DOHH2 (cell line): Measurements from ENCODE around the gene ZNF506.

ENCODE experiments used
- H3F3A ChIP-seq: fragments of 200-600 bp; sonication (generic), shearing (Covaris generic); 2 replicates; pipeline ENCODE4 v1.6.0; 2016; ENCODE audit warnings: antibody characterized with exemption, mild to moderate bottlenecking; ENCODE audit not compliant: control insufficient read depth, insufficient read depth
- H3K27ac ChIP-seq: fragments of 200-600 bp; sonication (generic); 2 replicates; pipeline ENCODE4 v1.5.1; 2014; ENCODE audit warnings: low read depth, mild to moderate bottlenecking, low read length, moderate library complexity
- H3K27me3 ChIP-seq: fragments of 200-600 bp; sonication (generic); 2 replicates; pipeline ENCODE4 v1.6.1; 2014; ENCODE audit warnings: mild to moderate bottlenecking, low read length, mixed read lengths; ENCODE audit not compliant: control insufficient read depth
- H3K36me3 ChIP-seq: fragments of 200-600 bp; sonication (generic); 2 replicates; pipeline ENCODE4 v1.6.1; 2014; ENCODE audit warnings: mild to moderate bottlenecking, low read length, moderate library complexity, mixed read lengths; ENCODE audit not compliant: control insufficient read depth
- H3K4me1 ChIP-seq: fragments of 200-600 bp; sonication (generic); 2 replicates; pipeline ENCODE4 v1.6.1; 2014; ENCODE audit warnings: mild to moderate bottlenecking, low read length, mixed read lengths; ENCODE audit not compliant: control insufficient read depth
- H3K4me2 ChIP-seq: fragments of 200-600 bp; sonication (generic); 2 replicates; pipeline ENCODE4 v1.6.0; 2014; ENCODE audit warnings: mild to moderate bottlenecking, low read length, moderate library complexity
- H3K4me3 ChIP-seq: fragments of 200-600 bp; sonication (generic); 2 replicates; pipeline ENCODE4 v1.5.1; 2014; ENCODE audit warnings: mild to moderate bottlenecking, low read length, mixed read lengths
- H3K79me2 ChIP-seq: fragments of 200-600 bp; sonication (generic); 2 replicates; pipeline ENCODE4 v1.6.1; 2014; ENCODE audit warnings: mild to moderate bottlenecking, low read length, mixed read lengths; ENCODE audit not compliant: control insufficient read depth
- H3K9me2 ChIP-seq: fragments of 200-600 bp; sonication (generic); replicated peaks from 2 replicates; pipeline ENCODE4 v1.6.1; 2014; ENCODE audit warnings: mild to moderate bottlenecking, low read length, mixed read lengths; ENCODE audit not compliant: control insufficient read depth
- H3K9me3 ChIP-seq: fragments of 200-600 bp; sonication (generic); 2 replicates; pipeline ENCODE4 v1.6.1; 2014; ENCODE audit warnings: antibody characterized with exemption, low read length, mixed read lengths; ENCODE audit not compliant: control insufficient read depth, insufficient read depth
- H4K20me1 ChIP-seq: fragments of 200-600 bp; sonication (generic); 2 replicates; pipeline ENCODE4 v1.6.0; 2014; ENCODE audit warnings: low read depth, mild to moderate bottlenecking, antibody characterized with exemption, low read length, moderate library complexity; ENCODE audit not compliant: control insufficient read depth, insufficient read depth
- EZH2phosphoT487 ChIP-seq: fragments of 200-600 bp; sonication (generic); IDR thresholded peaks from 2 replicates; pipeline ENCODE4 v1.6.1; 2017; ENCODE audit warnings: borderline replicate concordance, mild to moderate bottlenecking, antibody characterized with exemption, low read length, moderate library complexity, mixed read lengths
- TF ChIP-seq, protein P1 (sequence below): fragments of 200-600 bp; sonication (generic); IDR thresholded peaks from one replicate; pipeline ENCODE4 v1.5.1; 2014; ENCODE audit warnings: antibody characterized with exemption, mild to moderate bottlenecking, low read depth, low read length; ENCODE audit not compliant: poor library complexity, severe bottlenecking

ZNF506 gene

DNA sequence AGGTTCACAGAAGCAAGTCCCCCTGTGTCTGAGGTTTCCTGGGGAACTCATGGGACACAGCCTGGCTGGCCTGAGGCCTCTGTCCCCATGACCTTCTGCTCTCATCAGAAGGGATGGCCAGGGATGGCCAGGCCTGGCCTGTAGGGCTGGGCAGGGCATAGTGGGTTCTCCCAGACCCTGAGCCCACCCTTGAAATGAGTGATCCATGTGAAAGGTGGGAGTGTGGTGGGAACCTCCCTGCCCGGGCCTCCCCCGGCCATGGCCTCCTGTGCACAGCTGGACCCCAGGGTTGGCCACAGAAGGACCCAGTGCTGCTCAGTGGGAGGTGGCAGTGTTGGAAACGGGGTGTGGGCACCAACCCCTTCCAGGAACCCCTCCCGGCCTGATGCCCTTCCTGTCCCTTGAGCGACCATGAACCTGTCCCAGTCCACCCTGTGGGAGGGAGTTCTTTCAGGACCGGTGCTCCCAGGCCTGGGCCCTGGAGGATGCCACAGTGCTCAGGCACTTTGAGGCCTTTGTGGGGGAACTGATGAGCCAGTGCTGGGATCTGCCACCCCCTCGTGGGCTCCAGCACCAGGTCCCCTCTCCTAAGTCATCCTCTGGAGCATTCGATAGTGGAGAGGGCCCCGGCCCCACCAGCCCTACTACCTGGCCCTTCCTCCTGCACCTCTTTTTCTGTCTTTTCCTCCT is 73.2 kb downstream of the ZNF506 start:
- H3K36me3 ChIP-seq: no peaks in the 10 kb centered on the region
- H3K4me3 ChIP-seq: no peak overlapping the region
- H3K9me3 ChIP-seq: no peaks in the 10 kb centered on the region
- H4K20me1 ChIP-seq: no peaks in the 10 kb centered on the region
- no peak overlapping the region for H3K27ac ChIP-seq
- no peaks in the 10 kb centered on the region for H3K27me3 ChIP-seq
- no peaks in the 10 kb centered on the region for H3K79me2 ChIP-seq
- H3K9me2 ChIP-seq: no peaks in the 10 kb centered on the region
- no peaks in the 10 kb centered on the region for H3K4me1 ChIP-seq
- TF ChIP-seq, protein P1, sequence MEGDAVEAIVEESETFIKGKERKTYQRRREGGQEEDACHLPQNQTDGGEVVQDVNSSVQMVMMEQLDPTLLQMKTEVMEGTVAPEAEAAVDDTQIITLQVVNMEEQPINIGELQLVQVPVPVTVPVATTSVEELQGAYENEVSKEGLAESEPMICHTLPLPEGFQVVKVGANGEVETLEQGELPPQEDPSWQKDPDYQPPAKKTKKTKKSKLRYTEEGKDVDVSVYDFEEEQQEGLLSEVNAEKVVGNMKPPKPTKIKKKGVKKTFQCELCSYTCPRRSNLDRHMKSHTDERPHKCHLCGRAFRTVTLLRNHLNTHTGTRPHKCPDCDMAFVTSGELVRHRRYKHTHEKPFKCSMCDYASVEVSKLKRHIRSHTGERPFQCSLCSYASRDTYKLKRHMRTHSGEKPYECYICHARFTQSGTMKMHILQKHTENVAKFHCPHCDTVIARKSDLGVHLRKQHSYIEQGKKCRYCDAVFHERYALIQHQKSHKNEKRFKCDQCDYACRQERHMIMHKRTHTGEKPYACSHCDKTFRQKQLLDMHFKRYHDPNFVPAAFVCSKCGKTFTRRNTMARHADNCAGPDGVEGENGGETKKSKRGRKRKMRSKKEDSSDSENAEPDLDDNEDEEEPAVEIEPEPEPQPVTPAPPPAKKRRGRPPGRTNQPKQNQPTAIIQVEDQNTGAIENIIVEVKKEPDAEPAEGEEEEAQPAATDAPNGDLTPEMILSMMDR: no peak
- no peak for TF ChIP-seq EZH2phosphoT487
- H3K4me2 ChIP-seq: no peak overlapping the region
- H3F3A ChIP-seq: no peaks in the 10 kb centered on the region

DNA sequence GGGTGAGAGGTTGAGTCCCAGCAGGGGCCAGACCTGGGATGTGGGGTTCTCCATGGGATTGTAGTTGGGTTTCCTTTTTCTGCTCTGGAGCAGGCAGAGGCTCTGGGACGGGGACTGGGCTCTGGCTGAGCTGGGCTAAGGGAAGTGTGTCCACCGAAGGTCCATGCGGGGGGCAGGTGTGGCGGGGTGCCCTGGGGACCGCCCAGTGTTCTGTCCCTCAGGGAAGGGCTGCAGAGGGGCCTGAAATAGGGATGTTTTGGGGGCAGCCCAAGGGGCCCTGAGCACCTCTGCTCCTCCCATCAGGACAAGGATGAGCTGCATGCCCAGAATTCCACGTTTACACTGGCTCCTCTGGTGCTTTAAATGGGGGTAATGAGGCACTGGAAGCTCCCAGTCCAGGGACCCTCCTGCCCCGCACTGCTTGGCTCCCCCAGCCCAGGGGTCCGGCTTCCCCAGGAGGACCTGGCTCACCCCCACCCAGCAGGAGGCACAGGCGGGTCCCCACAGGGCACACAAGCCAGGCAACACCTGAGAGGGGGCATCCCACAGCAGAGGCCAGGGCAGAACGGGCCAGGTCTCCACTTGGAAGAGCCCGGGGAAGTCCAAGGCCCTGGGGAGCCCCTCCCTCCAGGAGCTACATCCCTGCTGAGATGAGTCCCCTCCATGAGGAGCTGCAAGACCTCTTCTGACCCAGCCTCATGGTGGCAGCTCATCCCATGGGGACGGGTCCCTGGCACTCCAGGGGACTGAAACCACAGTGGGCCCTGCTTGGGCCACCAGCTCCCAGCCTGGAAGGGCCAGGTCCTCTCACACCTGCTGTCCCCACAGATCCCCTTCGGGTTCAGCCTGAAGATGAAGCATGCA is 74.0 kb downstream of the ZNF506 start:
- Histone ChIP-seq H4K20me1 (no peaks in the 10 kb centered on the region), H3F3A (no peaks in the 10 kb centered on the region), H3K27me3 (no peaks in the 10 kb centered on the region), H3K4me2 (no peak overlapping the region), H3K9me2 (no peaks in the 10 kb centered on the region), H3K79me2 (no peaks in the 10 kb centered on the region), H3K4me3 (no peak overlapping the region), H3K36me3 (no peaks in the 10 kb centered on the region), H3K4me1 (no peaks in the 10 kb centered on the region), H3K27ac (no peak overlapping the region), H3K9me3 (no peaks in the 10 kb centered on the region)
- no peak for TF ChIP-seq EZH2phosphoT487
- TF ChIP-seq, protein P1: no peak

DNA sequence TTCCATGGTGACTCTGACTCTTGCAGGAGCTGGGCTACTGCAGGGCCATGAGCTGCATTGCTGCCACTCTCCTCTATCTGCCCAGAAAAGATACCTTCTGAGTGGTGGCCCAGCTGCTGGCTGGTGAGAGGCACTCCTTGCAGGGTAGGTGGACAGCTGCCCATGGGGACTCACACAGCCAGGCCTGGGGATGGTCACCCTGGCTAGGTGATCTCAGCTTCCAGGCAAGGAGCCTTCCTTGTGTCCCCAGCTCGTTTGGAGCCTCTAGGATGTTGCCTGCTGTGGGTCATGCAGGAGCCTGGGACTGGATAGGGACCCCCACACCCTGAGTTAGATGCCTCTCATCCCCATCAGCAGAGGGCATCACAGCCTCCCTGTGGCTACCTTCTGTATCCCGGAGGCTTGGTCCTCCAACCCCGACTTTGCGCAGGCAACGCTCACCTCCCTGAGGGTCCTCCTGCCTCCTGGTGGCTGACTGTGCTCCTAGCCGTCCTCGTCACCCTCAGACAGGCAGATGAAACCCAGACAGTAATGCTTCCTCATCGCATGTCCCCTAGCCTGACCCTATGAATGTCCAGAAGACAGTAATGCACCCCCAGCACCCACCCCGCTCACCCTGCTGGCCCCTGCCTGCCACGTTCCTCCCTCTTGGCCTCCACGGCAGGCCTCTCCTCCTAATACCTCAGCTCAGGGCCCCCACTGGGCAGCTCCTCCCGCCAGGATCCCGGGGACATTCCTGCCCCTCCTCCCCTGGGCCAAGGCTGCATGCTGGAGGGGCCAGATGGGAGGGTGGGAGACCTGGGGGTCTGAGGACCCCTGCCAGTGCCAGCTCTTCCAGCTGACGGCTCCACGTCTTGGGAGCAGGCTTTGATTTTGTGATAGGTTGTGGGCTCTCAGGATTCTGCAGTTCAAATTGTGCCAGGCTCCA is 75.0 kb downstream of the ZNF506 start:
- no peaks in the 10 kb centered on the region for H4K20me1 ChIP-seq
- no peak overlapping the region for H3K4me2 ChIP-seq
- no peaks in the 10 kb centered on the region for H3K9me3 ChIP-seq
- no peak overlapping the region for H3K4me3 ChIP-seq
- H3K27me3 ChIP-seq: no peaks in the 10 kb centered on the region
- no peaks in the 10 kb centered on the region for H3K9me2 ChIP-seq
- no peak overlapping the region for H3K27ac ChIP-seq
- no peaks in the 10 kb centered on the region for H3F3A ChIP-seq
- H3K4me1 ChIP-seq: no peaks in the 10 kb centered on the region
- TF ChIP-seq, protein P1: no peak
- no peak for TF ChIP-seq EZH2phosphoT487
- H3K79me2 ChIP-seq: no peaks in the 10 kb centered on the region
- no peaks in the 10 kb centered on the region for H3K36me3 ChIP-seq
